ENCODE data around the gene KCNMA1. TPM values are rescaled to one million over a fixed set of nuclear protein-coding genes. Genes with fewer than 3 reads are reported as not detected.

KCNMA1 gene
- total and polyA plus RNA-seq, 2 donors (not counting 1 experiment from before 2014, with no cell fraction given) = 0.82 to 3.1 TPM

GRCh38 chr10:77318739-77319138 is 318.9 kb downstream of the KCNMA1 start:
- Histone ChIP-seq H3K9ac (ENCODE audit: low read length) (no peak overlapping the region), H3K4me2 (replicated peaks; ENCODE audit: low read depth, low read length, poor library complexity, severe bottlenecking) (no peak overlapping the region), H4K20me1 (ENCODE audit: control insufficient read depth, insufficient read depth, low read length, poor library complexity, severe bottlenecking) (no peaks in the 10 kb centered on the region), H3K36me3 (replicated peaks in 1 of 2; ENCODE audit: control extremely low read depth in 1 of 2, control insufficient read depth in 1 of 2, extremely low read depth in 1 of 2, insufficient read depth in 2 of 2, low read length in 1 of 2) (no peaks in the 10 kb centered on the region), H3K4me3 (ENCODE audit: control extremely low read depth in 1 of 5, extremely low read depth in 1 of 5, insufficient read depth in 1 of 5, low read depth in 2 of 5, low read length in 4 of 5) (no peak overlapping the region), H3K4me1 (ENCODE audit: control insufficient read depth in 2 of 2, insufficient read depth in 2 of 2, low read length in 2 of 2) (no peaks in the 10 kb centered on the region), H3K27me3 (replicated peaks in 1 of 4; ENCODE audit: control extremely low read depth in 1 of 4, control insufficient read depth in 3 of 4, insufficient read depth in 4 of 4, low read length in 3 of 4) (no peaks in the 10 kb centered on the region), H3K79me2 (ENCODE audit: control insufficient read depth, insufficient read depth, low read length) (no peaks in the 10 kb centered on the region), H2AFZ (ENCODE audit: insufficient read depth, low read depth, low read length, poor library complexity, severe bottlenecking) (no peak overlapping the region), H3K27ac (ENCODE audit: low read length in 2 of 2) (no peak overlapping the region), H3K9me3 (ENCODE audit: control extremely low read depth in 1 of 3, control insufficient read depth in 2 of 3, insufficient read depth in 1 of 3, low read length in 2 of 3) (no peaks in the 10 kb centered on the region)
- no CpG with 5 or more reads among the region's 3 CpGs for WGBS (ENCODE audit: insufficient coverage)
- TF ChIP-seq EZH2 (IDR thresholded peaks at IDR 0.05; ENCODE audit: borderline replicate concordance, insufficient read depth, low read depth, low read length, poor library complexity, severe bottlenecking) (no peak), CTCF (IDR thresholded peaks at IDR 0.05) (no peak)
- ChIA-PET POLR2A (no interaction called here), CTCF (no interaction called here)
- no peak overlapping the region for H3K27ac Mint-ChIP-seq
- DNase-seq (no peak), ATAC-seq (ENCODE audit: low read depth) (no peak)
- no peak overlapping the region for H3K4me3 Mint-ChIP-seq
- H3K9me3 Mint-ChIP-seq (ENCODE audit: insufficient read depth) = no peaks in the 10 kb centered on the region
- no peaks in the 10 kb centered on the region for H3K4me1 Mint-ChIP-seq
- intact Hi-C loops (cut with micrococcal nuclease) = no loop called here
- H3K27me3 Mint-ChIP-seq = no peaks in the 10 kb centered on the region

- ATAC-seq (ENCODE audit: low read depth) (no peak), DNase-seq (no peak)
- Histone ChIP-seq H3K9me3 (ENCODE audit: control extremely low read depth in 1 of 3, control insufficient read depth in 2 of 3, insufficient read depth in 1 of 3, low read length in 2 of 3) (no peaks in the 10 kb centered on the region), H4K20me1 (ENCODE audit: control insufficient read depth, insufficient read depth, low read length, poor library complexity, severe bottlenecking) (no peaks in the 10 kb centered on the region), H3K27ac (ENCODE audit: low read length in 2 of 2) (no peak overlapping the region), H3K9ac (ENCODE audit: low read length) (no peak overlapping the region), H3K36me3 (replicated peaks in 1 of 2; ENCODE audit: control extremely low read depth in 1 of 2, control insufficient read depth in 1 of 2, extremely low read depth in 1 of 2, insufficient read depth in 2 of 2, low read length in 1 of 2) (no peaks in the 10 kb centered on the region), H3K27me3 (replicated peaks in 1 of 4; ENCODE audit: control extremely low read depth in 1 of 4, control insufficient read depth in 3 of 4, insufficient read depth in 4 of 4, low read length in 3 of 4) (no peaks in the 10 kb centered on the region), H3K4me2 (replicated peaks; ENCODE audit: low read depth, low read length, poor library complexity, severe bottlenecking) (no peak overlapping the region), H3K4me3 (ENCODE audit: control extremely low read depth in 1 of 5, extremely low read depth in 1 of 5, insufficient read depth in 1 of 5, low read depth in 2 of 5, low read length in 4 of 5) (no peak overlapping the region), H3K4me1 (ENCODE audit: control insufficient read depth in 2 of 2, insufficient read depth in 2 of 2, low read length in 2 of 2) (no peaks in the 10 kb centered on the region), H2AFZ (ENCODE audit: insufficient read depth, low read depth, low read length, poor library complexity, severe bottlenecking) (no peak overlapping the region), H3K79me2 (ENCODE audit: control insufficient read depth, insufficient read depth, low read length) (no peaks in the 10 kb centered on the region)
- ChIA-PET CTCF (no interaction called here), POLR2A (no interaction called here)
- H3K27ac Mint-ChIP-seq = no peak overlapping the region
- 84% methylated on average over 3 of the region's 5 CpGs for WGBS (ENCODE audit: insufficient coverage)
- TF ChIP-seq EZH2 (IDR thresholded peaks at IDR 0.05; ENCODE audit: borderline replicate concordance, insufficient read depth, low read depth, low read length, poor library complexity, severe bottlenecking) = no peak
- TF ChIP-seq CTCF (IDR thresholded peaks at IDR 0.05) = no peak
- no peaks in the 10 kb centered on the region for H3K4me1 Mint-ChIP-seq
- no peaks in the 10 kb centered on the region for H3K27me3 Mint-ChIP-seq
- intact Hi-C loops (cut with micrococcal nuclease) = no loop called here
- no peaks in the 10 kb centered on the region for H3K9me3 Mint-ChIP-seq (ENCODE audit: insufficient read depth)
- H3K4me3 Mint-ChIP-seq = no peak overlapping the region
Measured at GRCh38 chr10:77317221-77317620, 320.4 kb downstream of the KCNMA1 start.

Measured in B cell (primary cell).